PFSK-1 (cell line): ENCODE results near the gene NDOR1.

Source experiments
- FOXP2 ChIP-seq: optimal IDR thresholded peaks from 2 replicates; pipeline ENCODE3; 2011; ENCODE audit warnings: borderline replicate concordance, control low read depth, inconsistent platforms; ENCODE audit not compliant: insufficient read depth; ENCODE audit errors: extremely low read length, extremely low read depth
- POLR2AphosphoS5 ChIP-seq: IDR thresholded peaks from 2 replicates; pipeline ENCODE4 v1.6.1; 2012; ENCODE audit warnings: low read depth, mild to moderate bottlenecking, control low read depth, low read length, moderate library complexity
- SIN3A ChIP-seq: IDR thresholded peaks from 2 replicates; pipeline ENCODE4 v1.6.1; 2012; ENCODE audit warnings: mild to moderate bottlenecking, low read length, moderate library complexity, borderline replicate concordance; ENCODE audit not compliant: insufficient read depth
- TAF1 ChIP-seq: IDR thresholded peaks from 2 replicates; pipeline ENCODE4 v1.6.1; 2012; ENCODE audit warnings: low read length, control low read depth, borderline replicate concordance; ENCODE audit not compliant: insufficient read depth
- TF ChIP-seq, protein P1 (sequence below), 2 experiments: IDR thresholded peaks; 2 replicates each; pipeline versions ENCODE4 v1.6.1 to v1.8.0; 2011 to 2012; ENCODE audit warnings: low read depth in 2 of 2, low read length in 2 of 2, control low read depth in 1 of 2, inconsistent platforms in 1 of 2, mild to moderate bottlenecking in 1 of 2, moderate library complexity in 1 of 2; ENCODE audit not compliant: insufficient read depth in 1 of 2

The NDOR1 gene

DNA sequence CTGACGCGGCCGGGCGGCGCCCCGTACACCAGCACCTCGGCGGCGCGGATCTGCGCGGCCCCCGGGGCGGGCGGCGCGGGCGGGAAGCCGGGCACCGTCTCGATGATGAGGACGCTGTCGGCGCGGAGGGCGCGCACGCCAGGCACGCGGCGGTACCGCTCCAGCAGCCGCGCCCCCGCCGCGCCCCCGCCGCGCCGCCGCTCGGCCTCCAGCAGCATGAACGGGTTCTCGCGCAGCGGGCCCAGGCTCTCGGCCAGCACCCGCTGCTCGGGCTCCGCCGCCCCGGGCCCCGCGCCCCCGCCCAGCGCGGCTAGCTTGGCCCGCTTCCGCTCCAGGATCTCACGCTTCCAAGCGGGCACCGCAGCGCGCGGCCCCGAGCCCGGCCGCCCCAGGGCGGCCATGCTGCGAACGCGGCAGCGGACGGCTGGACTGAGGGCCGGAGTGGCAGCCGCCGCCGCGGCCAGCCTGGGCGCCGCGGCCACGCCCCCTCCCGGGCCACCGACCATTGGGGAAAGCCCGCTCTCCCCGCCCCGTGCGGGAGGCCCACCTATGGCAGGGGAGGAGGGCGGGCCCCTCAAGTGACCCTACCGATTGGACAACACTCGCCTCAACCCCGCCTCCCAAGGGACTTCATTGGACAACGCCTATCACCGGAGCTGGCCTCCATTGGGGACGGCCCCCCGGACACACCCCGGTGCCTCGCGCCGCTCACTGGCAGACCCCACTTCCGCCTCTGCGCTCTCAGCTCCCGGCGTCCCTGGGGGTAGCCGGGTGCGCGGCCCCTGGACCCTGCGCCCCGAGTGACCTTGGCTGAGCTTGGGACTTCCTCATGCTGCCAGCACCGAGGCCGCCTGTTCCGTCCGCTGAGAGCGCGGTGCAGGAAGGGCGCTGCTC lies 4.9 kb upstream of the NDOR1 start, which contains the start of gene TPRN:
Gene TPRN (minus strand): TSS at position 431 of the 894 bp plus-strand sequence. CDS start 30 bp downstream, at position 401.
- TF ChIP-seq, protein P1, sequence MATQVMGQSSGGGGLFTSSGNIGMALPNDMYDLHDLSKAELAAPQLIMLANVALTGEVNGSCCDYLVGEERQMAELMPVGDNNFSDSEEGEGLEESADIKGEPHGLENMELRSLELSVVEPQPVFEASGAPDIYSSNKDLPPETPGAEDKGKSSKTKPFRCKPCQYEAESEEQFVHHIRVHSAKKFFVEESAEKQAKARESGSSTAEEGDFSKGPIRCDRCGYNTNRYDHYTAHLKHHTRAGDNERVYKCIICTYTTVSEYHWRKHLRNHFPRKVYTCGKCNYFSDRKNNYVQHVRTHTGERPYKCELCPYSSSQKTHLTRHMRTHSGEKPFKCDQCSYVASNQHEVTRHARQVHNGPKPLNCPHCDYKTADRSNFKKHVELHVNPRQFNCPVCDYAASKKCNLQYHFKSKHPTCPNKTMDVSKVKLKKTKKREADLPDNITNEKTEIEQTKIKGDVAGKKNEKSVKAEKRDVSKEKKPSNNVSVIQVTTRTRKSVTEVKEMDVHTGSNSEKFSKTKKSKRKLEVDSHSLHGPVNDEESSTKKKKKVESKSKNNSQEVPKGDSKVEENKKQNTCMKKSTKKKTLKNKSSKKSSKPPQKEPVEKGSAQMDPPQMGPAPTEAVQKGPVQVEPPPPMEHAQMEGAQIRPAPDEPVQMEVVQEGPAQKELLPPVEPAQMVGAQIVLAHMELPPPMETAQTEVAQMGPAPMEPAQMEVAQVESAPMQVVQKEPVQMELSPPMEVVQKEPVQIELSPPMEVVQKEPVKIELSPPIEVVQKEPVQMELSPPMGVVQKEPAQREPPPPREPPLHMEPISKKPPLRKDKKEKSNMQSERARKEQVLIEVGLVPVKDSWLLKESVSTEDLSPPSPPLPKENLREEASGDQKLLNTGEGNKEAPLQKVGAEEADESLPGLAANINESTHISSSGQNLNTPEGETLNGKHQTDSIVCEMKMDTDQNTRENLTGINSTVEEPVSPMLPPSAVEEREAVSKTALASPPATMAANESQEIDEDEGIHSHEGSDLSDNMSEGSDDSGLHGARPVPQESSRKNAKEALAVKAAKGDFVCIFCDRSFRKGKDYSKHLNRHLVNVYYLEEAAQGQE (IDR thresholded peaks at IDR 0.05; ENCODE audit: insufficient read depth in 1 of 2, low read depth in 2 of 2, low read length in 2 of 2), result 0 out of 4 replicates have a peak, but pooled peaks have one; percentile 14 to 63
- TF ChIP-seq SIN3A (no peak), FOXP2 (no peak), POLR2AphosphoS5 (peak; percentile 86), TAF1 (peak; percentile 98)

DNA sequence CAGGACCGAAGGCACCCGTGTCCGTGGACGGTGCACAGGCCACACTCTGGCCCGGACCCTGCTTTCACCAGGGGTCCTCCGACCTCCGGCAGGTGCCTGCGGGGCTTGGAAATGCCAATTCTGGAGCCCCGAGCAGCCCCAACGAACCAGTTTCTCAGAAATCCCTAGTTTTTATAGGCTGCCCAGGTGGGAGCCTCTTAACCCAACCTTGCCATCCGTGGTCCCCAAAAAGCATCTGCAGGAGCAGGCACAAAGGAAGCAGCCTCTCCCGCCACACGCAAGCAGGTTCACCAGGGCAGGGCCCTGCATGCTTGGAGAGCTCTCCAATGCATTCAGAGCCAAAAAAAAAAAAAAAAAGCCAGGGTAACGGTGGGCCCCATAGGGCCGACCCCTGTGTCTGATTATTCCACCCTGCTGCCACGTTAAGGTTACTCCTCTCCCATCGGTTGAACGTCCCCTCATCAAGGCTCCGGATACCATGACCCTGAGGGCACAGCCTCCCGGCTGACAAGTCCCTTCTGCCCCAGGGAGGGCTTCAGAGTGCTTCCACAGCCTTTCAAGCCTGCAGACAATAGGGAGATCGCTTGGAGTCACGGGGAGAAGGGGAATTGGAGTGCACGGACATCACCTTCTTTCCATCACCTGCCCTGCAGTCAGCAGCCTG lies 4.2 kb upstream of the NDOR1 start:
- TF ChIP-seq POLR2AphosphoS5, result no peak

DNA sequence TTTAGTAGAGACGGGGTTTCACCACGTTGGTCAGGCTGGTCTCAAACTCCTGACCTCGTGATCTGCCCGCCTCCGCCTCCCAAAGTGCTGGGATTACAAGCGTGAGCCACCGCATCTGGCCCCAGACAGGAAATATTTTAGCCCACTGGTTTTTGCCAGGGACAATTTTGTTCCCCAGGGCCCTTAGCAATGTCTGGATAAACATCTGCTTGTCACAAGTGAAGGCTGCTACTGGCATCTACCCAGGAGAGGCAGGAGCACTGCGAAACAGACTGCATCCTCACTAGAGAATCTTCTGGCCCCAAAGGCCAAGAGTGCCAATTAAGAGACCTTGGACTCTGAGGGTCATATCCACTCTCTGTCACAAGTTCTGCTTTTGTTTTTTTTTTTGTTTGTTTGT lies 2.5 kb upstream of the NDOR1 start:
- TF ChIP-seq, protein P1 (IDR thresholded peaks at IDR 0.05; ENCODE audit: insufficient read depth in 1 of 2, low read depth in 2 of 2, low read length in 2 of 2), result no peak
- TF ChIP-seq SIN3A (no peak), POLR2AphosphoS5 (no peak), TAF1 (no peak), FOXP2 (no peak)

DNA sequence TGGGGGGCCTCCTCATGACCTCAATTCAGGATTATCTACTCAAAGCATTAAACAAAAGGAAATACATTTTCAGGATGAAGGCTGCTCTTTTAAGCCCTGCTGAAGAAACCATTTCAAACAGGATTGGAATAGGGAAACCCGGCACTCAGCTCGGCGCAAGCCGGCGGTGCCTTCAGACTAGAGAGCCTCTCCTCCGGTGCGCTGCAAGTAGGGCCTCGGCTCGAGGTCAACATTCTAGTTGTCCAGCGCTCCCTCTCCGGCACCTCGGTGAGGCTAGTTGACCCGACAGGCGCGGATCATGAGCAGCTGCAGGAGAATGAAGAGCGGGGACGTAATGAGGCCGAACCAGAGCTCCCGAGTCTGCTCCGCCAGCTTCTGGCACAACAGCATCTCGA lies 772 bp upstream of the NDOR1 start:
- TF ChIP-seq POLR2AphosphoS5 (no peak), SIN3A (no peak), TAF1 (no peak), FOXP2 (no peak)
- TF ChIP-seq, protein P1 (IDR thresholded peaks at IDR 0.05; ENCODE audit: insufficient read depth in 1 of 2, low read depth in 2 of 2, low read length in 2 of 2), result no peak

DNA sequence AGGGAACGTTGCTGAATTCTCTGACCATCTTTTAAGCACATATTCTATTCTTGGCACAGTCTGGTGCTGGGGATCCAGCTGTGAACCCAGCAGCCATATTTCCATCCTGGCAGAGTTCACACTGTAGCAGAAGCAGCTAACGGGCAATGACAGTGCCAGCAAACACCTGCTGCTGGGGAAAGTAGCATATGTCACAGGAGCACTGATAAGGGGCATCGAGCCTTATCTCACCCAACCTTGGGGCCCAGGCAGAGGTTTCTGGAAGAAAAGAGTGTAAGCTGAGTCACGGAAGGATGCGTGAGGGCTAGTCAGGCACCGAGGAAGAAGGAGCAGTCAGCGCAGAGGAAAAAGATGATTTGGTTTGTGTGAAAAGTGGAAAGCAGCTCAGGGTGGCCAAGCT lies 1.1 kb downstream of the NDOR1 start:
- TF ChIP-seq, protein P1 (IDR thresholded peaks at IDR 0.05; ENCODE audit: insufficient read depth in 1 of 2, low read depth in 2 of 2, low read length in 2 of 2), result no peak
- TF ChIP-seq POLR2AphosphoS5 (no peak), SIN3A (no peak), TAF1 (no peak), FOXP2 (no peak)
